Lung (tissue), 12 donors: Measurements from ENCODE around the gene VEGFA. TPM values are rescaled to one million over a fixed set of nuclear protein-coding genes. Genes with fewer than 3 reads are reported as not detected.

Experiments used
- ATAC-seq: fragments of 200-7000 bp; cut with Tn5 transposase; one replicate; pipeline ENCODE4 v1.9.1; 2020; ENCODE audit warnings: moderate number of reproducible peaks; ENCODE audit not compliant: insufficient read depth, low FRiP score
- DNase-seq, 3 donors: peaks; one replicate each; pipeline ENCODE4 v3.0.0-alpha.2; 2013 to 2017
- H3K27ac ChIP-seq, 2 donors: one replicate each; pipeline ENCODE4 v1.5.1; 2013; ENCODE audit warnings: mild to moderate bottlenecking in 2 of 2, moderate library complexity in 2 of 2, control low read depth in 1 of 2, inconsistent platforms in 1 of 2, low read depth in 1 of 2, low read length in 1 of 2
- H3K27me3 ChIP-seq, 3 donors: one replicate each; pipeline ENCODE4 v1.5.1; 2013; ENCODE audit warnings: low read length in 2 of 3; ENCODE audit not compliant: control insufficient read depth in 3 of 3, insufficient read depth in 3 of 3
- H3K36me3 ChIP-seq, 4 donors: one replicate each; pipeline ENCODE4 v1.5.1; 2013; ENCODE audit warnings: low read length in 4 of 4, mild to moderate bottlenecking in 1 of 4, moderate library complexity in 1 of 4; ENCODE audit not compliant: control insufficient read depth in 4 of 4, insufficient read depth in 4 of 4
- H3K4me1 ChIP-seq, 5 donors: one replicate each; pipeline ENCODE4 v1.5.1; 2013; ENCODE audit warnings: low read length in 5 of 5, mild to moderate bottlenecking in 2 of 5, moderate library complexity in 1 of 5; ENCODE audit not compliant: control insufficient read depth in 5 of 5, insufficient read depth in 5 of 5
- H3K4me3 ChIP-seq: one replicate; pipeline ENCODE4 v1.5.1; 2013; ENCODE audit warnings: mild to moderate bottlenecking, control low read depth, moderate library complexity
- H3K9ac ChIP-seq, 2 donors: one replicate each; pipeline ENCODE4 v1.5.1; 2013; ENCODE audit warnings: low read length in 2 of 2, control low read depth in 1 of 2; ENCODE audit not compliant: insufficient read depth in 1 of 2
- H3K9me3 ChIP-seq, 4 donors: one replicate each; pipeline ENCODE4 v1.5.1; 2013; ENCODE audit warnings: low read length in 3 of 4, mild to moderate bottlenecking in 1 of 4, moderate library complexity in 1 of 4; ENCODE audit not compliant: control insufficient read depth in 4 of 4, insufficient read depth in 3 of 4
- WGBS, 2 donors: extraction: QIAGEN DNeasy Blood & Tissue Kit; methylation state at CpG; one replicate each; pipeline ENCODE4 v1.1.7; 2013; 5-methylcytosine and 5-hydroxymethylcytosine counted together
- polyA plus RNA-seq, 2 donors: library from polyadenylated mRNA; stranded (reverse); fragments of 200-250 nt; gene quantifications; one replicate each; pipeline ENCODE4 v1.2.1, GENCODE V29; 2013
- total RNA-seq, 2 donors: library from RNA; depleted of rRNA in 1 of 2; stranded (reverse); fragments of >200 nt in 1 of 2; gene quantifications; one replicate each; pipeline ENCODE4 v1.2.1, GENCODE V29; 2014 to 2021
- TF ChIP-seq, protein P1 (sequence below): IDR thresholded peaks from 2 replicates; pipeline ENCODE4 v1.5.1; 2012; ENCODE audit warnings: mild to moderate bottlenecking; ENCODE audit errors: control extremely low read depth, extremely low read depth
- donor health status: control.
- donor health status: control.
- donor health status: Bipolar disorder and iron deficiency.
- donor health status: healthy.
- donor health status: DM: yes; HTN: yes; CAD: no.

The VEGFA gene
- total and polyA plus RNA-seq, 4 donors = 98.3 to 275 (median 140) TPM

- H3K9me3 ChIP-seq = no peaks in the 10 kb centered on the region
- H3K4me1 ChIP-seq = peaks cover 0 to 69% (median 35%) of the 10 kb centered on the region in 5 donors
- no peak overlapping the region for H3K27ac ChIP-seq
- TF ChIP-seq, protein P1, sequence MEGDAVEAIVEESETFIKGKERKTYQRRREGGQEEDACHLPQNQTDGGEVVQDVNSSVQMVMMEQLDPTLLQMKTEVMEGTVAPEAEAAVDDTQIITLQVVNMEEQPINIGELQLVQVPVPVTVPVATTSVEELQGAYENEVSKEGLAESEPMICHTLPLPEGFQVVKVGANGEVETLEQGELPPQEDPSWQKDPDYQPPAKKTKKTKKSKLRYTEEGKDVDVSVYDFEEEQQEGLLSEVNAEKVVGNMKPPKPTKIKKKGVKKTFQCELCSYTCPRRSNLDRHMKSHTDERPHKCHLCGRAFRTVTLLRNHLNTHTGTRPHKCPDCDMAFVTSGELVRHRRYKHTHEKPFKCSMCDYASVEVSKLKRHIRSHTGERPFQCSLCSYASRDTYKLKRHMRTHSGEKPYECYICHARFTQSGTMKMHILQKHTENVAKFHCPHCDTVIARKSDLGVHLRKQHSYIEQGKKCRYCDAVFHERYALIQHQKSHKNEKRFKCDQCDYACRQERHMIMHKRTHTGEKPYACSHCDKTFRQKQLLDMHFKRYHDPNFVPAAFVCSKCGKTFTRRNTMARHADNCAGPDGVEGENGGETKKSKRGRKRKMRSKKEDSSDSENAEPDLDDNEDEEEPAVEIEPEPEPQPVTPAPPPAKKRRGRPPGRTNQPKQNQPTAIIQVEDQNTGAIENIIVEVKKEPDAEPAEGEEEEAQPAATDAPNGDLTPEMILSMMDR = no peak
- DNase-seq (peak in 1 of 3 donors; percentile 12), ATAC-seq (no peak)
- H3K4me3 ChIP-seq = no peak overlapping the region
- H3K9ac ChIP-seq = no peak overlapping the region
- no peaks in the 10 kb centered on the region for H3K27me3 ChIP-seq
- WGBS, 2 donors = 88 to 96% methylated on average over 5 of the region's 5 CpGs
- no peaks in the 10 kb centered on the region for H3K36me3 ChIP-seq
These were observed 5.2 kb upstream of the VEGFA start for GRCh38 chr6:43764772-43765171.

DNA sequence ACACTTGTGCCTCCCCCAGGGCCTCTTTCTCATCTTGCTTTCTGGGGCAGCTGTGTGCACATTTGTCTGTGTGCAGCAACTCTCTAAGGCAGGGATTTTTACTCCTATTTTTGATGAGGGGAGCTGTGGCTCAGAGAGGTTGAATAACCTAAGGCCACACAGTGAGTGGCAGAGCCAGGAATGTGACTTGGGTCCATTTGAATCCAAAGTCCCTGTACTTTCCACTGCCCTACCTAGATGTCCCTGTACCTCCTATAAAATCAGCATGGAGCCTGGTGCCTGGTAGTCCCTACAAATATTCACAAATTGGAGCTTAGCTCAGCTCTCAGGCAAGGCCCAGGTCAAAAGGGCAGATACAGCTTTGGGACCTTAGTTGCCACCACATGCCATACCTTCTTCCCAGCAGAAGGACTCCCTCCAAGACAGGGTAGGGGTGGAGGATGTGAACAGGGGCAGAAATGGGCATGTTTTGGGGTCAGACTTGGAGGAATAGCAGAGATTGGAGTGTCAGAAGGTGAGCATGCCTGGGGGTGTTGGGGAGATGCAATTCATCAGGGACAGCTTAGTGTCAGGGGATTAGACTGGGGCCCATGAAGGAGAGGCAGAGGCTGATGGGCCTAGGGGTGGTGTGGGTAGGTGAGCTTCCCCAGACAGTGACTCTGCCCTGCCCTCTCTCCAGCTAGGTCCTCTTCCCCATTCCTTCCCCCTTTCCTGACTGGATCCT is 4.1 kb upstream of the VEGFA start:
- DNase-seq = peak in 1 of 3 donors; percentile 7
- no peak for ATAC-seq
- no peak overlapping the region for H3K27ac ChIP-seq
- no peak overlapping the region for H3K9ac ChIP-seq
- peaks cover 0 to 58% (median 33%) of the 10 kb centered on the region in 5 donors for H3K4me1 ChIP-seq
- no peaks in the 10 kb centered on the region for H3K9me3 ChIP-seq
- H3K27me3 ChIP-seq = no peaks in the 10 kb centered on the region
- H3K36me3 ChIP-seq = peaks cover 0 to under 1% (median 0%) of the 10 kb centered on the region in 4 donors
- TF ChIP-seq, protein P1 = no peak
- no peak overlapping the region for H3K4me3 ChIP-seq

DNA sequence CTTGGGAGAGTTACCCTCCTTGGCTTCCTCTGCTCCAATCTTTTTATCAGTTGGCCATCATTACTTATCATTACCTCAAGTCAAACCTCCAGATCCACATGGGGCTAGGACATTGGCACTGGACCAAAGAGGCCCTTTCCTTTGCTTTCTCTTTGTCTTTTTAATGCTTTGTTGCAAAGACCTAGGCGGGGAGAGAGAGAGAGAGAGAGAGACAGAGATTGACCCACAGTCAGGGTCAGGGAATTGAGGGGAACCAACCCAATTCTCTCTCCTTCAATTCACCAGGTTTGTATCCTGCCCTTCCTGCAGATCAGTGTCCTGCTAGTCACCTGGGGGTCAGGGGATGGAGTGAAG is 3.5 kb upstream of the VEGFA start:
- TF ChIP-seq, protein P1 = no peak
- Histone ChIP-seq H3K9ac (no peak overlapping the region), H3K4me1 (peaks cover 0 to 53% (median 33%) of the 10 kb centered on the region in 5 donors), H3K36me3 (peaks cover 0 to 6% (median 0%) of the 10 kb centered on the region in 4 donors), H3K4me3 (no peak overlapping the region), H3K27ac (no peak overlapping the region), H3K27me3 (no peaks in the 10 kb centered on the region), H3K9me3 (no peaks in the 10 kb centered on the region)
- WGBS, 2 donors = 76 to 83% methylated on average over 1 of the region's 1 CpG
- no peak for DNase-seq
- no peak for ATAC-seq

DNA sequence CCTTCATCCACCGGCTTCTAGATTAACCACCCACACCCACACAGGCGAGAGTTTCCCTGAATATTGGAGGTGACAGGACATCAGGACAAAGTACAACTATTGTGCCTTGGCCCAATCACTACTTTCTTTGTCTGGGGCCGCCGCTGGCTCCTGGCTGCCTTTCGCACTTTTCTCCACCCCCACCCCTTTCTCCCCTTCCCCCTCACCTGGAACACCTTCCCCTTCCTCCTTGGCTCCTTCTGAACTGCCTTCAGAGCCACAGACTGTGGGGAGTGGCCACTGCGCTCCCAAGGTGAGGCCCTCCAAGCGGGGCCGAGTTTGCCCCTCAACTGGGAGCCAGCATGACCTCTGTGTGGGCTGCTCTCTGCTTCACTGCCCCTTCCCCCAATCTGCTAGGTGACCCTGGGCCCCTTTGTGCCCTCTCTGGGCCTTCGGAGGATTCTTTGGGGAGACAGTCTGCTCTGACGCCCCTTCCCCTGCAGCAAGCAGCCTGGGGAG is 3.0 kb upstream of the VEGFA start:
- Histone ChIP-seq H3K4me1 (peaks cover 0 to 48% (median 28%) of the 10 kb centered on the region in 5 donors), H3K27me3 (no peaks in the 10 kb centered on the region), H3K9ac (no peak overlapping the region), H3K36me3 (peaks cover 0 to 9% (median 0%) of the 10 kb centered on the region in 4 donors), H3K4me3 (no peak overlapping the region), H3K27ac (no peak overlapping the region), H3K9me3 (no peaks in the 10 kb centered on the region)
- whole genome bisulfite sequencing, 2 donors = 86 to 92% methylated on average over 10 of the region's 10 CpGs
- DNase-seq = peak in 1 of 3 donors; percentile 23
- TF ChIP-seq, protein P1 = no peak
- ATAC-seq = no peak
